HepG2 (cell line): ENCODE measurements around the gene SEC11A. TPM values are rescaled to one million over a fixed set of nuclear protein-coding genes. Genes with fewer than 3 reads are reported as not detected.

Experiments
- AGO1 ChIP-seq: fragments of 200-400 bp; formaldehyde crosslinking; IDR thresholded peaks from 2 replicates; pipeline ENCODE4 v1.6.1; 2017; ENCODE audit warnings: mild to moderate bottlenecking, low read depth, low read length, moderate library complexity; ENCODE audit not compliant: poor library complexity, severe bottlenecking
- AGO2 ChIP-seq: fragments of 200-400 bp; formaldehyde crosslinking; optimal IDR thresholded peaks from 2 replicates; pipeline ENCODE3; 2017; ENCODE audit warnings: mild to moderate bottlenecking, low read depth, low read length, moderate library complexity
- GABPB1 ChIP-seq: IDR thresholded peaks from 2 replicates; pipeline ENCODE4 v1.6.1; 2016; ENCODE audit warnings: mild to moderate bottlenecking, missing genetic modification reagents, moderate library complexity, missing compliant biosample characterization
- HDAC1 ChIP-seq: sonication (generic); formaldehyde crosslinking; IDR thresholded peaks from 2 replicates; pipeline ENCODE4 v1.5.1; 2020; ENCODE audit warnings: mild to moderate bottlenecking, missing genetic modification reagents
- IRX3 ChIP-seq: sonication (generic); formaldehyde crosslinking; IDR thresholded peaks from 2 replicates; pipeline ENCODE4 v1.8.1; 2023; ENCODE audit warnings: mild to moderate bottlenecking, low read depth, missing genetic modification reagents, borderline replicate concordance
- NFKB2 ChIP-seq: sonication (generic); formaldehyde crosslinking; IDR thresholded peaks from 2 replicates; pipeline ENCODE4 v1.4.0; 2020; ENCODE audit warnings: missing genetic modification reagents, borderline replicate concordance
- SALL2 ChIP-seq: sonication (generic); formaldehyde crosslinking; IDR thresholded peaks from 2 replicates; pipeline ENCODE4 v1.8.1; 2023; ENCODE audit warnings: mild to moderate bottlenecking, missing genetic modification reagents, inconsistent platforms
- SAP130 ChIP-seq: IDR thresholded peaks from 2 replicates; pipeline ENCODE4 v1.6.1; 2016; ENCODE audit warnings: low read depth
- ZBTB38 ChIP-seq: sonication (generic); formaldehyde crosslinking; IDR thresholded peaks from 2 replicates; pipeline ENCODE4 v1.5.1; 2020; ENCODE audit warnings: mild to moderate bottlenecking, missing genetic modification reagents
- ZIK1 ChIP-seq: sonication (generic); formaldehyde crosslinking; IDR thresholded peaks from 2 replicates; pipeline ENCODE4 v1.5.0; 2020; ENCODE audit warnings: mild to moderate bottlenecking, low read depth, missing genetic modification reagents, borderline replicate concordance
- ZNF33B ChIP-seq: sonication (generic); formaldehyde crosslinking; IDR thresholded peaks from 2 replicates; pipeline ENCODE4 v1.5.1; 2020; ENCODE audit warnings: mild to moderate bottlenecking, missing genetic modification reagents
- ZNF496 ChIP-seq: sonication (generic); formaldehyde crosslinking; IDR thresholded peaks from 2 replicates; pipeline ENCODE4 v1.8.1; 2023; ENCODE audit warnings: mild to moderate bottlenecking, moderate library complexity, missing genetic modification reagents; ENCODE audit not compliant: insufficient replicate concordance
- ZNF530 ChIP-seq: sonication (generic); formaldehyde crosslinking; IDR thresholded peaks from 2 replicates; pipeline ENCODE4 v1.5.0; 2020; ENCODE audit warnings: low read depth, mild to moderate bottlenecking, missing genetic modification reagents
- ZNF543 ChIP-seq: sonication (generic); formaldehyde crosslinking; IDR thresholded peaks from 2 replicates; pipeline ENCODE4 v1.4.0; 2020; ENCODE audit warnings: mild to moderate bottlenecking, missing genetic modification reagents
- ZNF772 ChIP-seq: sonication (generic); formaldehyde crosslinking; IDR thresholded peaks from 2 replicates; pipeline ENCODE4 v1.5.0; 2020; ENCODE audit warnings: mild to moderate bottlenecking, missing genetic modification reagents
- polyA plus RNA-seq, 8 experiments: library from polyadenylated mRNA; depleted of rRNA in 3 of 8; stranded (reverse) in 7 of 8; unstranded in 1 of 8; fragments of >200 nt; fragmentation: Illumina TruSeq in 4 of 8; extraction: Trizol in 4 of 8; gene quantifications; 2 replicates each; pipeline versions ENCODE4 v1.2.1 to v1.2.3, GENCODE V29; 2011 to 2016; ENCODE audit warnings: low read depth in 4 of 8, missing spikeins in 1 of 8, mixed read lengths in 1 of 8; ENCODE audit not compliant: insufficient read depth in 1 of 8
- total RNA-seq, 5 experiments: library from RNA; depleted of rRNA; stranded (reverse); fragments of >200 nt; fragmentation: Illumina TruSeq; extraction: Trizol; gene quantifications; 2 replicates each; pipeline ENCODE4 v1.2.3, GENCODE V29; 2016; ENCODE audit warnings: low read depth in 1 of 5
- TF ChIP-seq, protein P1 (sequence below), 2 experiments: sonication (generic) in 1 of 2; formaldehyde crosslinking in 1 of 2; IDR thresholded peaks; 2 replicates each; pipeline versions ENCODE4 v1.6.1 to v1.9.0; 2014 to 2022; ENCODE audit warnings: antibody characterized with exemption in 1 of 2, borderline replicate concordance in 1 of 2, inconsistent platforms in 1 of 2, low read depth in 1 of 2, missing genetic modification reagents in 1 of 2
- TF ChIP-seq, protein P2 (sequence below): sonication (generic); formaldehyde crosslinking; IDR thresholded peaks from 2 replicates; pipeline ENCODE4 v1.9.0; 2022; ENCODE audit warnings: missing genetic modification reagents, mild to moderate bottlenecking, borderline replicate concordance
- TF ChIP-seq, protein P3 (sequence below): sonication (generic); formaldehyde crosslinking; IDR thresholded peaks from 2 replicates; pipeline ENCODE4 v1.5.1; 2020; ENCODE audit warnings: missing genetic modification reagents, mild to moderate bottlenecking, borderline replicate concordance

SEC11A gene
- total and polyA plus RNA-seq, 2 of the 13 experiments (the other 11 are each of a cell fraction or from before 2014, with no cell fraction given) = 141 to 230 TPM

DNA sequence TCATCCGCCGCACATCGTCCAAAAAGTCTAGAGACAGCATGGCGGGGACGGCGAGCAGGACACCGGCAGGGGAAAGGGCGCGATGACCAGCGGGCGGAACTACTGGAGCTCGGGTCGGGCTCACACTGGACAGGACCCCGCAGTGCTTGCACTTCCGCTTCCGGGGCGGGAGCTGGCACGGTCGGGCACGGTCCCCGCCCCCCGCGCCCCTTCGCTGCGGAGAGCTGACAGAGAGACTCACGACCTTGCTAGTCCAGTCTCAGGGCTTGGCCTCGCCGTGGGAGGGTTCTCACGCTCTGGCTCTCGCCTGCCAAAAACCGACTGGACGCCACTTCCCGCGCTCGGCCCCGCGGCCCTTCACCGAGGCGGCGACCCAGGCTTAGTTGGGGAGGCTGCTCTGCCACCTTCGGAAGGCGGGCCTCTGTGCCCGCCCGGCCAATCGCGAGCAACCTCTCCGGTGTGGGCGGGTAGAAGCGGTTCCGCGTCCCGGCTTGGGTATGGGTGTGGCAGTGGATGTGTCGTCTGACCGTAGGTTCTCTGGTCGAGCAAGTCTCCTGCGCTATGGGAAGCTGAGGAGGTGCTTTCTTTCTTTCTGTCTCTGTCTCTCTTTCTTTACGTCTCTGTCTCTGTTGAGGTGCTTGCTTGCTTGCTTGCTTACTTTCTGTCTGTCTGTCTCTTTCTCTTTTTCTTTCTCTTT lies at the start of gene SEC11A (continued):
- TF ChIP-seq, protein P1, sequence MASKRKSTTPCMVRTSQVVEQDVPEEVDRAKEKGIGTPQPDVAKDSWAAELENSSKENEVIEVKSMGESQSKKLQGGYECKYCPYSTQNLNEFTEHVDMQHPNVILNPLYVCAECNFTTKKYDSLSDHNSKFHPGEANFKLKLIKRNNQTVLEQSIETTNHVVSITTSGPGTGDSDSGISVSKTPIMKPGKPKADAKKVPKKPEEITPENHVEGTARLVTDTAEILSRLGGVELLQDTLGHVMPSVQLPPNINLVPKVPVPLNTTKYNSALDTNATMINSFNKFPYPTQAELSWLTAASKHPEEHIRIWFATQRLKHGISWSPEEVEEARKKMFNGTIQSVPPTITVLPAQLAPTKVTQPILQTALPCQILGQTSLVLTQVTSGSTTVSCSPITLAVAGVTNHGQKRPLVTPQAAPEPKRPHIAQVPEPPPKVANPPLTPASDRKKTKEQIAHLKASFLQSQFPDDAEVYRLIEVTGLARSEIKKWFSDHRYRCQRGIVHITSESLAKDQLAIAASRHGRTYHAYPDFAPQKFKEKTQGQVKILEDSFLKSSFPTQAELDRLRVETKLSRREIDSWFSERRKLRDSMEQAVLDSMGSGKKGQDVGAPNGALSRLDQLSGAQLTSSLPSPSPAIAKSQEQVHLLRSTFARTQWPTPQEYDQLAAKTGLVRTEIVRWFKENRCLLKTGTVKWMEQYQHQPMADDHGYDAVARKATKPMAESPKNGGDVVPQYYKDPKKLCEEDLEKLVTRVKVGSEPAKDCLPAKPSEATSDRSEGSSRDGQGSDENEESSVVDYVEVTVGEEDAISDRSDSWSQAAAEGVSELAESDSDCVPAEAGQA (IDR thresholded peaks at IDR 0.05; ENCODE audit: low read depth) = no peak
- TF ChIP-seq, protein P1 (CRISPR knock-in tag; IDR thresholded peaks at IDR 0.05; ENCODE audit: borderline replicate concordance) = peak; percentile 72; the same call in 1 of the 2 replicates
- TF ChIP-seq ZNF772 (CRISPR knock-in tag) (peak; percentile 84), AGO1 (peak; percentile 53), ZIK1 (CRISPR knock-in tag) (no peak; the same call in 1 of the 2 replicates), GABPB1 (peak; percentile 100), ZNF543 (CRISPR knock-in tag) (no peak), SALL2 (CRISPR knock-in tag) (peak; percentile 74; the same call in 1 of the 2 replicates), ZNF530 (CRISPR knock-in tag) (no peak), HDAC1 (CRISPR knock-in tag) (peak; percentile 90), ZNF33B (peak; percentile 81), AGO2 (peak; percentile 77), IRX3 (CRISPR knock-in tag) (no peak; the same call in 1 of the 2 replicates), NFKB2 (CRISPR knock-in tag) (no peak; the same call in 1 of the 2 replicates), SAP130 (CRISPR knock-in tag) (peak; percentile 96), ZBTB38 (CRISPR knock-in tag) (no peak; the same call in 1 of the 2 replicates), ZNF496 (CRISPR knock-in tag) (no peak)
- TF ChIP-seq, protein P2, sequence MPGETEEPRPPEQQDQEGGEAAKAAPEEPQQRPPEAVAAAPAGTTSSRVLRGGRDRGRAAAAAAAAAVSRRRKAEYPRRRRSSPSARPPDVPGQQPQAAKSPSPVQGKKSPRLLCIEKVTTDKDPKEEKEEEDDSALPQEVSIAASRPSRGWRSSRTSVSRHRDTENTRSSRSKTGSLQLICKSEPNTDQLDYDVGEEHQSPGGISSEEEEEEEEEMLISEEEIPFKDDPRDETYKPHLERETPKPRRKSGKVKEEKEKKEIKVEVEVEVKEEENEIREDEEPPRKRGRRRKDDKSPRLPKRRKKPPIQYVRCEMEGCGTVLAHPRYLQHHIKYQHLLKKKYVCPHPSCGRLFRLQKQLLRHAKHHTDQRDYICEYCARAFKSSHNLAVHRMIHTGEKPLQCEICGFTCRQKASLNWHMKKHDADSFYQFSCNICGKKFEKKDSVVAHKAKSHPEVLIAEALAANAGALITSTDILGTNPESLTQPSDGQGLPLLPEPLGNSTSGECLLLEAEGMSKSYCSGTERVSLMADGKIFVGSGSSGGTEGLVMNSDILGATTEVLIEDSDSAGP (CRISPR knock-in tag) = peak; percentile 94; the same call in 1 of the 2 replicates
- TF ChIP-seq, protein P3, sequence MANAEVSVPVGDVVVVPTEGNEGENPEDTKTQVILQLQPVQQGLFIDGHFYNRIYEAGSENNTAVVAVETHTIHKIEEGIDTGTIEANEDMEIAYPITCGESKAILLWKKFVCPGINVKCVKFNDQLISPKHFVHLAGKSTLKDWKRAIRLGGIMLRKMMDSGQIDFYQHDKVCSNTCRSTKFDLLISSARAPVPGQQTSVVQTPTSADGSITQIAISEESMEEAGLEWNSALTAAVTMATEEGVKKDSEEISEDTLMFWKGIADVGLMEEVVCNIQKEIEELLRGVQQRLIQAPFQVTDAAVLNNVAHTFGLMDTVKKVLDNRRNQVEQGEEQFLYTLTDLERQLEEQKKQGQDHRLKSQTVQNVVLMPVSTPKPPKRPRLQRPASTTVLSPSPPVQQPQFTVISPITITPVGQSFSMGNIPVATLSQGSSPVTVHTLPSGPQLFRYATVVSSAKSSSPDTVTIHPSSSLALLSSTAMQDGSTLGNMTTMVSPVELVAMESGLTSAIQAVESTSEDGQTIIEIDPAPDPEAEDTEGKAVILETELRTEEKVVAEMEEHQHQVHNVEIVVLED (CRISPR knock-in tag) = peak; percentile 81
